ENCODE measurements around the gene PTPN5. TPM values are rescaled to one million over a fixed set of nuclear protein-coding genes. Genes with fewer than 3 reads are reported as not detected.

Gene PTPN5
- total RNA-seq, 1 experiment from 2014 or later, result not detected

GRCh38 chr11:18713646-18714442, 77.8 kb downstream of the PTPN5 start:
- CTCF ChIA-PET, result interaction anchor here (0.7 kb wide), 1 partner anchor 843 kb away, joined by 4 read pairs; no protein-coding TSS in a partner anchor
- Mint-ChIP-seq H3K36me3 (ENCODE audit: insufficient read depth, unreplicated experiment) (no peaks in the 10 kb centered on the region), H3K27ac (ENCODE audit: unreplicated experiment) (no peak overlapping the region), H3K4me3 (ENCODE audit: low read depth, unreplicated experiment) (no peak overlapping the region), H3K4me1 (ENCODE audit: low read depth, unreplicated experiment) (no peaks in the 10 kb centered on the region), H3K9me3 (ENCODE audit: low read depth, unreplicated experiment) (no peaks in the 10 kb centered on the region), H3K27me3 (ENCODE audit: unreplicated experiment) (peaks cover 94% of the 10 kb centered on the region)
- DNase-seq, result no peak
- no peak for TF ChIP-seq CTCF (IDR thresholded peaks at IDR 0.05; ENCODE audit: unreplicated experiment)
- intact Hi-C loops (cut with micrococcal nuclease; ENCODE audit: unreplicated experiment), result no loop called here
- no TSS peak for BruUV-seq (replicated peaks)

- intact Hi-C loops (cut with micrococcal nuclease; ENCODE audit: unreplicated experiment), result no loop called here
- CTCF ChIA-PET, result no interaction called here
- Mint-ChIP-seq H3K27ac (ENCODE audit: unreplicated experiment) (no peak overlapping the region), H3K36me3 (ENCODE audit: insufficient read depth, unreplicated experiment) (peaks cover 5% of the 10 kb centered on the region), H3K27me3 (ENCODE audit: unreplicated experiment) (peaks cover 94% of the 10 kb centered on the region), H3K4me1 (ENCODE audit: low read depth, unreplicated experiment) (no peaks in the 10 kb centered on the region), H3K4me3 (ENCODE audit: low read depth, unreplicated experiment) (no peak overlapping the region), H3K9me3 (ENCODE audit: low read depth, unreplicated experiment) (no peaks in the 10 kb centered on the region)
- BruUV-seq (replicated peaks), result no TSS peak
- no peak for TF ChIP-seq CTCF (IDR thresholded peaks at IDR 0.05; ENCODE audit: unreplicated experiment)
- no peak for DNase-seq
Measured at GRCh38 chr11:18710545-18710944, 81.1 kb downstream of the PTPN5 start.

- CTCF ChIA-PET, result interaction anchor here (1.4 kb wide), 1 partner anchor 13 kb away, joined by 4 read pairs; no protein-coding TSS in a partner anchor
- Mint-ChIP-seq H3K27me3 (ENCODE audit: unreplicated experiment) (peaks cover 94% of the 10 kb centered on the region), H3K4me3 (ENCODE audit: low read depth, unreplicated experiment) (no peak overlapping the region), H3K36me3 (ENCODE audit: insufficient read depth, unreplicated experiment) (peaks cover 5% of the 10 kb centered on the region), H3K4me1 (ENCODE audit: low read depth, unreplicated experiment) (peaks cover 5% of the 10 kb centered on the region), H3K9me3 (ENCODE audit: low read depth, unreplicated experiment) (no peaks in the 10 kb centered on the region), H3K27ac (ENCODE audit: unreplicated experiment) (no peak overlapping the region)
- TF ChIP-seq CTCF (IDR thresholded peaks at IDR 0.05; ENCODE audit: unreplicated experiment), result no peak
- BruUV-seq (replicated peaks), result no TSS peak
- intact Hi-C loops (cut with micrococcal nuclease; ENCODE audit: unreplicated experiment), result no loop called here
- DNase-seq, result no peak
Measured at GRCh38 chr11:18709414-18709813, 82.2 kb downstream of the PTPN5 start.

- no peaks in the 10 kb centered on the region for H3K9me3 Mint-ChIP-seq (ENCODE audit: low read depth, unreplicated experiment)
- intact Hi-C loops (cut with micrococcal nuclease; ENCODE audit: unreplicated experiment), result no loop called here
- BruUV-seq (replicated peaks), result no TSS peak
- no peak overlapping the region for H3K27ac Mint-ChIP-seq (ENCODE audit: unreplicated experiment)
- H3K4me3 Mint-ChIP-seq (ENCODE audit: low read depth, unreplicated experiment), result no peak overlapping the region
- H3K36me3 Mint-ChIP-seq (ENCODE audit: insufficient read depth, unreplicated experiment), result peaks cover 5% of the 10 kb centered on the region
- CTCF ChIA-PET, result interaction anchor here (1.4 kb wide), 1 partner anchor 14 kb away, joined by 4 read pairs; no protein-coding TSS in a partner anchor
- H3K27me3 Mint-ChIP-seq (ENCODE audit: unreplicated experiment), result peaks cover 94% of the 10 kb centered on the region
- H3K4me1 Mint-ChIP-seq (ENCODE audit: low read depth, unreplicated experiment), result peaks cover 5% of the 10 kb centered on the region
- DNase-seq, result no peak
- TF ChIP-seq CTCF (IDR thresholded peaks at IDR 0.05; ENCODE audit: unreplicated experiment), result no peak
Measured at GRCh38 chr11:18707811-18708340, 83.7 kb downstream of the PTPN5 start.
